SK-N-SH (cell line): ENCODE results near the gene MAGEB6. TPM values are rescaled to one million over a fixed set of nuclear protein-coding genes. Genes with fewer than 3 reads are reported as not detected.

Experiments
- CTCF ChIA-PET: fragments of 300-600, 350-600 bp; formaldehyde crosslinking; extraction: SDS; loops from one replicate; lab custom pipeline; 2021; lab: Yijun Ruan, JAX
- POLR2A ChIA-PET: fragments of 350-600 bp; sonication (Branson Sonifier 250); formaldehyde crosslinking; extraction: SDS; loops from one replicate; lab custom pipeline; 2020; ENCODE audit warnings: antibody characterized with exemption, inconsistent platforms; lab: Yijun Ruan, JAX
- DNase-seq: peaks from one replicate; pipeline ENCODE4 v3.0.0; 2012
- H2AFZ ChIP-seq: fragments of 200-600 bp; sonication (generic); 2 replicates; pipeline ENCODE4 v1.8.1; 2016; ENCODE audit warnings: antibody characterized with exemption, mild to moderate bottlenecking, low read depth
- H3F3A ChIP-seq: fragments of 200-600 bp; sonication (generic); replicated peaks from 2 replicates; pipeline ENCODE3; 2016; ENCODE audit warnings: antibody characterized with exemption, mild to moderate bottlenecking; ENCODE audit not compliant: insufficient read depth
- H3K27ac ChIP-seq, 2 experiments: fragments of 200-500 bp in 1 of 2; fragments of 200-600 bp in 1 of 2; sonication (Bioruptor generic) in 1 of 2; sonication (generic), shearing (Covaris generic) in 1 of 2; 2 replicates each; pipeline versions ENCODE4 v1.5.1 to v1.6.1; 2014 to 2016; ENCODE audit warnings: low read depth in 2 of 2, inconsistent platforms in 1 of 2, low read length in 1 of 2, mild to moderate bottlenecking in 1 of 2, mixed read lengths in 1 of 2
- H3K27me3 ChIP-seq: fragments of 200-600 bp; sonication (generic), shearing (Covaris generic); 2 replicates; pipeline ENCODE4 v1.6.1; 2016; ENCODE audit warnings: mixed run types; ENCODE audit not compliant: insufficient read depth
- H3K36me3 ChIP-seq, 2 experiments: fragments of 200-500 bp in 1 of 2; fragments of 200-600 bp in 1 of 2; sonication (Bioruptor generic) in 1 of 2; sonication (generic) in 1 of 2; replicated peaks in 1 of 2; 2 replicates each; pipeline versions ENCODE3 to v1.5.1; 2014 to 2016; ENCODE audit warnings: low read length in 1 of 2, mild to moderate bottlenecking in 1 of 2; ENCODE audit not compliant: insufficient read depth in 2 of 2, control insufficient read depth in 1 of 2
- H3K4me1 ChIP-seq, 2 experiments: fragments of 200-500 bp in 1 of 2; fragments of 200-600 bp in 1 of 2; sonication (Bioruptor generic) in 1 of 2; sonication (generic), shearing (Covaris generic) in 1 of 2; 2 replicates each; pipeline versions ENCODE4 v1.5.1 to v1.6.1; 2014 to 2016; ENCODE audit warnings: low read depth in 1 of 2, low read length in 1 of 2, mixed run types in 1 of 2; ENCODE audit not compliant: insufficient read depth in 2 of 2, control insufficient read depth in 1 of 2
- H3K4me2 ChIP-seq: fragments of 200-600 bp; sonication (generic), shearing (Covaris generic); 2 replicates; pipeline ENCODE4 v1.6.1; 2017; ENCODE audit warnings: mixed run types
- H3K4me3 ChIP-seq, 2 experiments: fragments of 200-500 bp in 1 of 2; fragments of 200-600 bp in 1 of 2; sonication (Bioruptor generic) in 1 of 2; sonication (generic), shearing (Covaris generic) in 1 of 2; 2 replicates each; pipeline versions ENCODE4 v1.5.1 to v1.8.1; 2014 to 2016; ENCODE audit warnings: low read depth in 2 of 2, inconsistent platforms in 1 of 2, low read length in 1 of 2, mild to moderate bottlenecking in 1 of 2, mixed read lengths in 1 of 2, moderate library complexity in 1 of 2
- H3K79me2 ChIP-seq: fragments of 200-600 bp; sonication (generic); 2 replicates; pipeline ENCODE4 v1.8.1; 2017; ENCODE audit warnings: mild to moderate bottlenecking; ENCODE audit not compliant: insufficient read depth
- H3K9ac ChIP-seq: fragments of 200-600 bp; sonication (generic); 2 replicates; pipeline ENCODE4 v1.6.1; 2017; ENCODE audit warnings: mixed run types
- H3K9me2 ChIP-seq: fragments of 200-600 bp; sonication (generic); 2 replicates; pipeline ENCODE4 v1.6.1; 2017; ENCODE audit warnings: mixed run types
- H3K9me3 ChIP-seq: fragments of 200-600 bp; sonication (generic); 2 replicates; pipeline ENCODE4 v1.6.1; 2017; ENCODE audit warnings: mixed run types, mild to moderate bottlenecking, moderate library complexity
- H4K20me1 ChIP-seq: fragments of 200-600 bp; sonication (generic); 2 replicates; pipeline ENCODE4 v1.6.1; 2017; ENCODE audit warnings: mild to moderate bottlenecking, mixed run types; ENCODE audit not compliant: insufficient read depth
- CHD2 ChIP-seq: fragments of 150-350 bp; IDR thresholded peaks from 2 replicates; pipeline ENCODE4 v1.6.1; 2018; ENCODE audit warnings: low read length; ENCODE audit not compliant: partially characterized antibody
- ELF1 ChIP-seq: IDR thresholded peaks from 2 replicates; pipeline ENCODE4 v1.4.0; 2012
- GATA2 ChIP-seq: sonication (generic); formaldehyde crosslinking; IDR thresholded peaks from 2 replicates; pipeline ENCODE4 v1.5.0; 2020; ENCODE audit warnings: mild to moderate bottlenecking, missing genetic modification reagents
- IRF3 ChIP-seq: fragments of 150-350 bp; IDR thresholded peaks from 2 replicates; pipeline ENCODE4 v1.6.1; 2016; ENCODE audit warnings: mild to moderate bottlenecking, low read depth, low read length
- JUND ChIP-seq: IDR thresholded peaks from 2 replicates; pipeline ENCODE4 v1.4.0; 2012
- MXI1 ChIP-seq: IDR thresholded peaks from 2 replicates; pipeline ENCODE4 v1.6.1; 2012; ENCODE audit warnings: mild to moderate bottlenecking, low read depth, low read length, improper control_type of control experiment
- POLR2AphosphoS5 ChIP-seq: IDR thresholded peaks from 2 replicates; pipeline ENCODE4 v1.6.1; 2012; ENCODE audit warnings: low read depth, low read length
- RAD21 ChIP-seq: IDR thresholded peaks from 2 replicates; pipeline ENCODE4 v1.6.1; 2012; ENCODE audit warnings: mild to moderate bottlenecking, low read length
- RCOR1 ChIP-seq: fragments of 150-350 bp; IDR thresholded peaks from 2 replicates; pipeline ENCODE4 v1.6.1; 2017; ENCODE audit warnings: antibody characterized with exemption, low read length
- RXRA ChIP-seq: IDR thresholded peaks from 2 replicates; pipeline ENCODE4 v1.4.0; 2012; ENCODE audit warnings: low read depth, mild to moderate bottlenecking, borderline replicate concordance
- SMC3 ChIP-seq: IDR thresholded peaks from 2 replicates; pipeline ENCODE4 v1.6.1; 2012; ENCODE audit warnings: low read depth, low read length, improper control_type of control experiment
- YY1 ChIP-seq: IDR thresholded peaks from 2 replicates; pipeline ENCODE4 v1.4.0; 2012; ENCODE audit warnings: low read depth, mild to moderate bottlenecking
- WGBS: methylation state at CpG from one replicate; pipeline ENCODE4 v1.1.6; 2017; ENCODE audit warnings: low lambda C conversion rate; 5-methylcytosine and 5-hydroxymethylcytosine counted together
- polyA plus RNA-seq, 3 experiments: library from polyadenylated mRNA; depleted of rRNA; stranded (reverse); fragments of >200 nt; gene quantifications; 2 replicates each; pipeline ENCODE4 v1.2.3, GENCODE V29; 2012
- TF ChIP-seq, protein P1 (sequence below): fragments of 200-600 bp; sonication (generic); IDR thresholded peaks from 2 replicates; pipeline ENCODE4 v1.6.1; 2017; ENCODE audit warnings: antibody characterized with exemption, mild to moderate bottlenecking, moderate library complexity
- TF ChIP-seq, protein P2 (sequence below): fragments of 150-350 bp; IDR thresholded peaks from 2 replicates; pipeline ENCODE4 v1.6.1; 2017; ENCODE audit warnings: antibody characterized with exemption, low read length, low read depth, borderline replicate concordance

The MAGEB6 gene
- polyA plus RNA-seq, 1 of the 3 experiments (the other 2 are of a cell fraction): 0.67 TPM

- Histone ChIP-seq H3K9me2 (no peaks in the 10 kb centered on the region), H3K9me3 (no peaks in the 10 kb centered on the region), H4K20me1 (no peaks in the 10 kb centered on the region), H3K4me3 (no peak overlapping the region), H3K9ac (no peak overlapping the region), H2AFZ (no peak overlapping the region), H3F3A (no peaks in the 10 kb centered on the region), H3K27ac (no peak overlapping the region), H3K27me3 (no peaks in the 10 kb centered on the region), H3K36me3 (no peaks in the 10 kb centered on the region), H3K4me2 (no peak overlapping the region), H3K4me1 (no peaks in the 10 kb centered on the region), H3K79me2 (no peaks in the 10 kb centered on the region)
- POLR2A ChIA-PET: no interaction called here
- CTCF ChIA-PET: no interaction called here
- TF ChIP-seq, protein P1, sequence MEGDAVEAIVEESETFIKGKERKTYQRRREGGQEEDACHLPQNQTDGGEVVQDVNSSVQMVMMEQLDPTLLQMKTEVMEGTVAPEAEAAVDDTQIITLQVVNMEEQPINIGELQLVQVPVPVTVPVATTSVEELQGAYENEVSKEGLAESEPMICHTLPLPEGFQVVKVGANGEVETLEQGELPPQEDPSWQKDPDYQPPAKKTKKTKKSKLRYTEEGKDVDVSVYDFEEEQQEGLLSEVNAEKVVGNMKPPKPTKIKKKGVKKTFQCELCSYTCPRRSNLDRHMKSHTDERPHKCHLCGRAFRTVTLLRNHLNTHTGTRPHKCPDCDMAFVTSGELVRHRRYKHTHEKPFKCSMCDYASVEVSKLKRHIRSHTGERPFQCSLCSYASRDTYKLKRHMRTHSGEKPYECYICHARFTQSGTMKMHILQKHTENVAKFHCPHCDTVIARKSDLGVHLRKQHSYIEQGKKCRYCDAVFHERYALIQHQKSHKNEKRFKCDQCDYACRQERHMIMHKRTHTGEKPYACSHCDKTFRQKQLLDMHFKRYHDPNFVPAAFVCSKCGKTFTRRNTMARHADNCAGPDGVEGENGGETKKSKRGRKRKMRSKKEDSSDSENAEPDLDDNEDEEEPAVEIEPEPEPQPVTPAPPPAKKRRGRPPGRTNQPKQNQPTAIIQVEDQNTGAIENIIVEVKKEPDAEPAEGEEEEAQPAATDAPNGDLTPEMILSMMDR: no peak
- no peak for TF ChIP-seq RXRA
- 3% methylated on average over 2 of the region's 2 CpGs for WGBS
- no peak for DNase-seq
These were observed 46.2 kb upstream of the MAGEB6 start for GRCh38 chrX:26146024-26146423.

DNA sequence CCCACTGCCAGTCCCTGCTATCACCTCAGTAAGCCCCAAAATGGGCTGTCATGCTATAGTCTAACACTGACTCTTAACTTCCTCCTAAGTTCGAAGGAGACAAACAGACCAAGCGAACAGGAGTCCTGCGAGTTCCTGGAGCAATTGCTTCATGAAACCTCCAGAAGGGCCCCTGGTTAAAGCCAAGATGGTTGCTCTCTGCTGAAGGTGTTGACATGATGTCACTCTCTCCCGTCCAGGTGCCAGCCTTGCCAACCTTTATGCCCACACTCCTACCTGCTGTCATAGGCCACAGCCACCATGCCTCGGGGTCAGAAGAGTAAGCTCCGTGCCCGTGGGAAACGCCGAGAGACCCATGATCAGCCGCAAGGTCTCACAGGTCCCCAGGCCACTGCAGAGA lies 31.9 kb upstream of the MAGEB6 start, which contains the start of gene MAGEB6B:
MAGEB6B (plus strand) TSS at position 301 of the 400 bp plus-strand sequence; CDS start at position 301, 0 bp downstream.
- Histone ChIP-seq H2AFZ (no peak within 1 kb of the TSS), H3K27ac (no peak within 1 kb of the TSS), H3K9me2 (no peaks in the 10 kb centered on the region), H3K79me2 (no peaks in the 10 kb centered on the region)
- CTCF ChIA-PET: no interaction called here
- no peak for TF ChIP-seq GATA2
- no peak for TF ChIP-seq ELF1
- TF ChIP-seq, protein P2, sequence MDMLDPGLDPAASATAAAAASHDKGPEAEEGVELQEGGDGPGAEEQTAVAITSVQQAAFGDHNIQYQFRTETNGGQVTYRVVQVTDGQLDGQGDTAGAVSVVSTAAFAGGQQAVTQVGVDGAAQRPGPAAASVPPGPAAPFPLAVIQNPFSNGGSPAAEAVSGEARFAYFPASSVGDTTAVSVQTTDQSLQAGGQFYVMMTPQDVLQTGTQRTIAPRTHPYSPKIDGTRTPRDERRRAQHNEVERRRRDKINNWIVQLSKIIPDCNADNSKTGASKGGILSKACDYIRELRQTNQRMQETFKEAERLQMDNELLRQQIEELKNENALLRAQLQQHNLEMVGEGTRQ: no peak
- TF ChIP-seq MXI1: no peak
- TF ChIP-seq IRF3: no peak
- no peak for TF ChIP-seq CHD2
- TF ChIP-seq POLR2AphosphoS5: no peak
- TF ChIP-seq YY1: no peak
- TF ChIP-seq JUND: no peak
- TF ChIP-seq RCOR1: no peak
- TF ChIP-seq RAD21: no peak
- TF ChIP-seq SMC3: no peak
- TF ChIP-seq, all 33 proteins: peak for 0
- Histone ChIP-seq H3K9ac (no peak within 1 kb of the TSS), H3F3A (no peaks in the 10 kb centered on the region), H3K4me1 (no peaks in the 10 kb centered on the region), H3K4me3 (no peak within 1 kb of the TSS), H3K4me2 (no peak within 1 kb of the TSS), H3K9me3 (no peaks in the 10 kb centered on the region), H3K27me3 (no peaks in the 10 kb centered on the region), H3K36me3 (no peaks in the 10 kb centered on the region), H4K20me1 (no peaks in the 10 kb centered on the region)
- DNase-seq: no peak
- POLR2A ChIA-PET: no interaction called here
- WGBS: 0% methylated on average over 3 of the region's 10 CpGs
